Fibroblast of villous mesenchyme (primary cell): ENCODE measurements around the gene EIF2A. TPM values are rescaled to one million over a fixed set of nuclear protein-coding genes. Genes with fewer than 3 reads are reported as not detected.

Experiments
- DNase-seq: peaks from one replicate; pipeline ENCODE4 v3.0.0-alpha.2; 2010; ENCODE audit warnings: low read depth
- H3K4me3 ChIP-seq: 2 replicates; pipeline ENCODE4 v1.5.1; 2011; ENCODE audit warnings: low read depth, mild to moderate bottlenecking, low read length
- CTCF ChIP-seq: IDR thresholded peaks from 2 replicates; pipeline ENCODE4 v1.5.1; 2012; ENCODE audit warnings: low read depth, mild to moderate bottlenecking, low read length; ENCODE audit not compliant: insufficient read depth
- total RNA-seq: library from RNA; depleted of rRNA; stranded (reverse); fragments of >200 nt; gene quantifications from 2 replicates; pipeline ENCODE4 v1.2.3, GENCODE V29; 2012

Gene EIF2A
- total RNA-seq, 1 donor: 156 TPM

DNA sequence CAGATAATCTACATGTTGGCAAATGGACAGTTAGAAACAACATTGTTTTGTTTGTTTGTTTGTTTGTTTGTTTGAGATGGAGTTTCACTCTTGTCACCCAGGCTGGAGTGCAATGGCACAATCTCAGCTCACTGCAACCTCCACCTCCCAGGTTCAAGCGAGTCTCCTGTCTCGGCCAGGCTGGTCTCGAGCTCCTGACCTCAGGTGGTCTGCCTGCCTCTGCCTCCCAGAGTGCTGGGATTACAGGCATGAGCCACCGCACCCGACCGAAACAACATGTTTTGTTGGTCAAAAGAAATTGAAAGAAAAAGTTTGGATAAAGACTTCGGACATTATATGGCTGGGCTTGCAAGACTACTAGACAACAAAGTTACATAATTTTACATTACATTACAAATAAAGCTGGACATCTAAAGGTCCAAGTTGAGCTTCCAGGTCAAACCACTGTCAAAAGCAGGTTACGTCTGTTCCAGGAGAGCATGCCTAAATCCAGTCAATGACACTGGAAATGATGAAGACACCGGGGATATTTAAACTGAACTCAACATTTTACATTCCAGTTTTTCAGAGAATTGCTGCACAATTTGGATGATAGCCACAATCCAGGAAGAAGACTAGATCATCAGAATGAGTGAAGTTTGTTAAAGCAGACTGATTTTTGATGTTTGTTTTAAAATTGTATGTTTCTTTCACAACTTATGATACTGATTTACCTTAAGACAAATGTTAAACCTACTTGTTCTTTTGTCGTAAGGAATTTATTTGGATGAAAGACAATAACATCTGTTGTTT lies 18.9 kb upstream of the EIF2A start:
- peak; percentile 22 for DNase-seq
- TF ChIP-seq CTCF: no peak
- no peak overlapping the region for H3K4me3 ChIP-seq

DNA sequence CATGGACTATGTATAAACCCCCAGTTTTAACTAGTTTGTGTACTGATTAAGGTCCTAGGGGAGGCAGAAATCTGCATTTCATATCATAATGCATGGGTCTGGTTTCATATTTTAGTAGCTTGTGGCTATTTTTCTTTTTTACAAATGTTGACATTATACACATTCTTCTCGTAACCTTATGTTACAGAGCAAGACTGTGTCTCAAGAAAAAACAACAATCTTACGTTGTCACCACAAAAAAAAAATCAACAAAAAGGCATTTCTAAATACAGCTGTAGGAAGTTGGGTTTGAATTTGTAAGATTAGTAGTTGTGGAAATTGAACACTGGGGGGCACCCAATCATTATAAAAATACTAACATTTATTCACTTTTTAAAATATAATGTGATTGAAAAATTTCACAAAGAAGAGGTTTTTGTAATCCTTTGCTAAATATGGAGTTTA lies 18.2 kb upstream of the EIF2A start:
- DNase-seq: peak; percentile 82
- TF ChIP-seq CTCF: peak; percentile 34
- H3K4me3 ChIP-seq: no peak overlapping the region

GRCh38 chr3:150531775-150532174 lies 14.8 kb upstream of the EIF2A start:
- no peak for DNase-seq
- no peak for TF ChIP-seq CTCF
- H3K4me3 ChIP-seq: no peak overlapping the region

DNA sequence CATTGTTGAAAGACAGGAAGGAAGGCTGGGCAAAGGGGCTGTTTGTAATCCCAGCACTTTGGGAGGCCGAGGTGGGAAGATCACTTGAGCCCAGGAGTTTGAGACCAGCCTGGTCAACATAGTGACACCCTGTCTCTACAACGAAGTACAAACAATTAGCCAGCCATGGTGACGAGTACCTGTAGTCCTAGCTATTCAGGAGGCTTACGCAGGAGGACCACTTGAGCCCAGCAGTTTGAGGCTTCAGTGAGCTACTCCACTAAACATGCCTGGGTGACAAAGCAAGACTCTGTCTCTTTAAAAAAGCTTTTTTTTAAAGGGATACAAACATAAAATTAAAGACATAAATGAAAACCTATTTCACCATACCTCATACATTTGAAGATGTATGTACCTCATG lies 11.4 kb upstream of the EIF2A start:
- TF ChIP-seq CTCF: no peak
- DNase-seq: no peak

GRCh38 chr3:150538324-150539208 lies 8.0 kb upstream of the EIF2A start:
- H3K4me3 ChIP-seq: no peak overlapping the region
- no peak for DNase-seq
- TF ChIP-seq CTCF: no peak

More for the DNA sequence above, 11.4 kb upstream of the EIF2A start:
- no peak overlapping the region for H3K4me3 ChIP-seq

GRCh38 chr3:150540297-150540696 lies 6.3 kb upstream of the EIF2A start:
- no peak for TF ChIP-seq CTCF
- no peak overlapping the region for H3K4me3 ChIP-seq

More at GRCh38 chr3:150540297-150540696, 6.3 kb upstream of the EIF2A start:
- DNase-seq: no peak
